Endothelial cell of umbilical vein (primary cell): Measurements from ENCODE around the gene SFT2D1. TPM values are rescaled to one million over a fixed set of nuclear protein-coding genes. Genes with fewer than 3 reads are reported as not detected.

ENCODE experiments used
- BruUV-seq: library from RNA; stranded (reverse); fragments of 400-500 nt; replicated peaks from 2 replicates; lab custom pipeline; 2021; lab: Mats Ljungman, UMichigan
- CTCF ChIA-PET: fragments of 300-600, 350-600 bp; sonication (Branson Sonifier 250); formaldehyde crosslinking; loops from one replicate; lab custom pipeline; 2021; ENCODE audit warnings: antibody characterized with exemption, inconsistent platforms; lab: Charles Lee
- POLR2A ChIA-PET: fragments of 300-600, 350-600 bp; sonication (Branson Sonifier 250); formaldehyde crosslinking; loops from one replicate; lab custom pipeline; 2021; ENCODE audit warnings: antibody characterized with exemption, inconsistent platforms; lab: Charles Lee
- DNase-seq: peaks from one replicate; pipeline ENCODE4 v3.0.0-alpha.2; 2011; ENCODE audit warnings: low read depth, low spot score
- FAIRE-seq: peaks from 2 replicates; lab custom pipeline; 2011; peaks lifted over from hg19 to GRCh38; lab: Jason Lieb, UNC
- H2AFZ ChIP-seq: 2 replicates; pipeline ENCODE4 v1.6.0; 2012; ENCODE audit warnings: low read depth, low read length, control low read depth, inconsistent platforms
- H3K27ac ChIP-seq: 2 replicates; pipeline ENCODE4 v1.5.1; 2011; ENCODE audit warnings: low read depth, mild to moderate bottlenecking, control low read depth, low read length, moderate library complexity; ENCODE audit not compliant: insufficient read depth
- H3K27me3 ChIP-seq, 2 experiments: 2 replicates each; pipeline versions ENCODE4 v1.6.0 to v1.6.1; 2011; ENCODE audit warnings: low read length in 2 of 2, mixed read lengths in 1 of 2; ENCODE audit not compliant: control insufficient read depth in 2 of 2, insufficient read depth in 2 of 2
- H3K36me3 ChIP-seq, 2 experiments: 2 replicates in 1 of 2; 3 replicates in 1 of 2; pipeline ENCODE4 v1.5.1; 2011; ENCODE audit warnings: low read length in 2 of 2, mild to moderate bottlenecking in 1 of 2, moderate library complexity in 1 of 2; ENCODE audit not compliant: control insufficient read depth in 2 of 2, insufficient read depth in 2 of 2; ENCODE audit errors: extremely low read depth in 1 of 2
- H3K4me1 ChIP-seq: 3 replicates; pipeline ENCODE4 v1.5.1; 2011; ENCODE audit warnings: mild to moderate bottlenecking, low read length; ENCODE audit not compliant: control insufficient read depth, insufficient read depth; ENCODE audit errors: extremely low read depth
- H3K4me2 ChIP-seq: 2 replicates; pipeline ENCODE4 v1.6.1; 2011; ENCODE audit warnings: low read length, control low read depth, mixed read lengths; ENCODE audit not compliant: insufficient read depth
- H3K4me3 ChIP-seq, 3 experiments: fragments of 200-600 bp in 1 of 3; sonication (generic), shearing (Covaris generic) in 1 of 3; replicated peaks in 1 of 3; 2 replicates each; pipeline ENCODE4 v1.5.1; 2011 to 2016; ENCODE audit warnings: control low read depth in 3 of 3, low read length in 3 of 3, mild to moderate bottlenecking in 2 of 3, inconsistent platforms in 1 of 3, low read depth in 1 of 3, moderate library complexity in 1 of 3; ENCODE audit not compliant: insufficient read depth in 1 of 3
- H3K79me2 ChIP-seq: 2 replicates; pipeline ENCODE4 v1.6.0; 2012; ENCODE audit warnings: low read length, inconsistent platforms; ENCODE audit not compliant: control insufficient read depth, insufficient read depth
- H3K9ac ChIP-seq: replicated peaks from 2 replicates; pipeline ENCODE3; 2011; ENCODE audit warnings: low read length, control low read depth; ENCODE audit not compliant: insufficient read depth; ENCODE audit errors: extremely low read depth
- H3K9me1 ChIP-seq: replicated peaks from 3 replicates; pipeline ENCODE4 v1.6.0; 2011; ENCODE audit warnings: mild to moderate bottlenecking, low read length; ENCODE audit not compliant: control insufficient read depth, insufficient read depth; ENCODE audit errors: extremely low read depth
- H3K9me3 ChIP-seq: replicated peaks from 2 replicates; pipeline ENCODE4 v1.5.1; 2012; ENCODE audit warnings: low read length, inconsistent platforms; ENCODE audit not compliant: control insufficient read depth, insufficient read depth
- H4K20me1 ChIP-seq: replicated peaks from 2 replicates; pipeline ENCODE3; 2011; ENCODE audit warnings: mild to moderate bottlenecking, low read length; ENCODE audit not compliant: control insufficient read depth, insufficient read depth; ENCODE audit errors: extremely low read depth
- CTCF ChIP-seq, 2 donors: IDR thresholded peaks; 1 replicate in 1 of 2; 2 replicates in 1 of 2; pipeline ENCODE4 v1.5.1; 2011; ENCODE audit warnings: low read length in 2 of 2, mild to moderate bottlenecking in 2 of 2, moderate library complexity in 2 of 2, control low read depth in 1 of 2, inconsistent platforms in 1 of 2, low read depth in 1 of 2; ENCODE audit not compliant: insufficient read depth in 1 of 2; ENCODE audit errors: extremely low read depth in 1 of 2
- EZH2 ChIP-seq: IDR thresholded peaks from 2 replicates; pipeline ENCODE4 v1.6.1; 2012; ENCODE audit warnings: borderline replicate concordance, low read depth, mild to moderate bottlenecking, moderate library complexity, low read length, inconsistent platforms; ENCODE audit not compliant: severe bottlenecking
- GATA2 ChIP-seq: IDR thresholded peaks from 2 replicates; pipeline ENCODE4 v1.7.0; 2011; ENCODE audit warnings: low read depth, mild to moderate bottlenecking, moderate library complexity, mixed read lengths, low read length; ENCODE audit not compliant: insufficient read length, insufficient read depth
- POLR2A ChIP-seq: IDR thresholded peaks from 2 replicates; pipeline ENCODE4 v1.6.1; 2012; ENCODE audit warnings: low read depth, mild to moderate bottlenecking, control low read depth, low read length
- POLR2AphosphoS5 ChIP-seq: IDR thresholded peaks from 2 replicates; pipeline ENCODE4 v1.6.1; 2012; ENCODE audit warnings: low read depth, mild to moderate bottlenecking, control low read depth, low read length, moderate library complexity; ENCODE audit not compliant: insufficient read depth
- dilution Hi-C: fragments of 300-500 bp; cut with MboI; formaldehyde crosslinking; loops from one replicate; pipeline ENCODE4 v1.15.0; 2019; ENCODE audit warnings: low sequenced_read_pairs; ENCODE audit not compliant: extremely low pct_ligation_motif_present
- intact Hi-C: fragments of 100-400 bp; cut with micrococcal nuclease; formaldehyde crosslinking; loops from one replicate; pipeline ENCODE4 v1.10.0; 2022
- polyA plus RNA-seq, 4 experiments: library from polyadenylated mRNA; depleted of rRNA in 3 of 4; stranded (reverse) in 3 of 4; unstranded in 1 of 4; fragments of >200 nt; gene quantifications; 2 replicates each; pipeline versions ENCODE4 v1.2.1 to v1.2.3, GENCODE V29; 2011 to 2012; ENCODE audit warnings: missing spikeins in 1 of 4
- total RNA-seq: library from RNA; stranded (reverse); gene quantifications from 2 replicates; pipeline ENCODE4 v1.2.3, GENCODE V29; 2021
- TF ChIP-seq, protein P1 (sequence below): IDR thresholded peaks from 2 replicates; pipeline ENCODE4 v1.6.1; 2011; ENCODE audit not compliant: insufficient read depth, insufficient read length

SFT2D1 gene
- total and polyA plus RNA-seq, 2 donors (not counting 3 experiments of a cell fraction or from before 2014, with no cell fraction given): 22.9 to 30.6 TPM

GRCh38 chr6:166382500-166382932 is 40.2 kb upstream of the SFT2D1 start:
- H4K20me1 ChIP-seq: no peaks in the 10 kb centered on the region
- peak overlapping the region; percentile 22 for H3K27ac ChIP-seq
- intact Hi-C loops (no loop called here), dilution Hi-C loops (no loop called here)
- FAIRE-seq: no peak
- H3K4me1 ChIP-seq: peaks cover 4% of the 10 kb centered on the region
- ChIA-PET POLR2A (no interaction called here), CTCF (interaction anchor here (1.8 kb wide), 1 partner anchor 106 kb away, joined by 13 read pairs; no protein-coding TSS in a partner anchor)
- H3K27me3 ChIP-seq: no peaks in the 10 kb centered on the region
- H3K9me3 ChIP-seq: no peaks in the 10 kb centered on the region
- H2AFZ ChIP-seq: peak overlapping the region; percentile 96
- no peaks in the 10 kb centered on the region for H3K9me1 ChIP-seq
- no peaks in the 10 kb centered on the region for H3K36me3 ChIP-seq
- BruUV-seq: no TSS peak
- no peak for DNase-seq
- peak overlapping the region; percentile 55 for H3K4me2 ChIP-seq
- H3K4me3 ChIP-seq: peak overlapping the region; percentile 45 to 92 (median 82)
- H3K9ac ChIP-seq: peak overlapping the region; percentile 59
- TF ChIP-seq GATA2 (no peak), POLR2A (peak; percentile 30)
- no peaks in the 10 kb centered on the region for H3K79me2 ChIP-seq

DNA sequence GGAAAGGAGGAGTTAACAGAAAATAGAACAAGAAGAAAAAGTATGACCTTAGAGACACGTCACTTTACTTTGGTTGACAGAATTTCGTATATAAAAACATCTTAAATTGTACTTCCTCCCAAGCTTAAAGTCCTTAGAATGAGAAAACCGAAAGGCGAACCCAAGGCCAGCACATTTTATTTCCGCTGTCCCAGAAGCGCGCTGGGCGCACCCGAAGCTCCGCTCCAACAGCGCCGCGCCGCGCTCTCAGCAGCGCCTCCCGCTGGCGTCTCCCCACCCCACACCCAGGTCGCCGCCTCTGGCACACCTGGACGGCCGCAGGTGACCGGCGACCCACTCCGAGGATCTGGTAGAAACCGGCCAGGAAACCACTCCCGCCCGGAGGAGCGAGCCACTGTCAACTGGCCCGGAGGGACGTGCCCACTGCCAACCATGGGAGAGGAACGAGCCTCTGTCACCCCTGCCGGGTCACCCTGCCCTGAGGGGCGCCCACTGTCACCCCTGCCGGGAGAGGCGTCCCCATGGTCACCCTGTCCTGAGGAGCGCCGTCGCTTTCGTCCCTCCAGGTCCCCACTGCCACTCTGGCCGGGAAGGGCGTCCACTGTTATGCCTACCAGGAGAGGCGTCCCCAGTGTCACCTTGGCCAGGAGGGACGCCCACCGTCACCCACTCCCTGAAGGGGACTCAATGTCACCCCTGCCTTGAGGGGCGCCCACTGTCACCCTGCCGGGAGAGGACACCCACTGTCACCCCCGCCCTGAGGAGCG is 39.6 kb upstream of the SFT2D1 start:
- Histone ChIP-seq H3K9ac (peak overlapping the region; percentile 59), H3K9me1 (no peaks in the 10 kb centered on the region), H4K20me1 (no peaks in the 10 kb centered on the region), H3K36me3 (no peaks in the 10 kb centered on the region), H3K4me3 (peak overlapping the region; percentile 45 to 92 (median 82)), H3K4me1 (peaks cover 4% of the 10 kb centered on the region), H3K4me2 (peak overlapping the region; percentile 55), H3K79me2 (no peaks in the 10 kb centered on the region), H3K9me3 (no peaks in the 10 kb centered on the region), H3K27me3 (no peaks in the 10 kb centered on the region), H3K27ac (peak overlapping the region; percentile 22), H2AFZ (peak overlapping the region; percentile 96)
- POLR2A ChIA-PET: no interaction called here
- TF ChIP-seq, protein P1, sequence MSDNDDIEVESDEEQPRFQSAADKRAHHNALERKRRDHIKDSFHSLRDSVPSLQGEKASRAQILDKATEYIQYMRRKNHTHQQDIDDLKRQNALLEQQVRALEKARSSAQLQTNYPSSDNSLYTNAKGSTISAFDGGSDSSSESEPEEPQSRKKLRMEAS: no peak
- TF ChIP-seq POLR2AphosphoS5 (no peak), EZH2 (no peak), CTCF (IDR thresholded peaks at IDR 0.05; ENCODE audit: extremely low read depth in 1 of 2, insufficient read depth in 1 of 2, low read depth in 1 of 2, low read length in 2 of 2) (peak; percentile 69 to 78)
- dilution Hi-C loops: no loop called here
- CTCF ChIA-PET: interaction anchor here (0.6 to 3.3 kb wide), 20 partner anchors 11 to 106 kb away, joined by 3 to 25 read pairs (median 4); partner anchors contain the start of gene SFT2D1
- peak; percentile 31 for DNase-seq
- no TSS peak for BruUV-seq
- FAIRE-seq: peak; percentile 26
- intact Hi-C loops: no loop called here
